RWPE1 (cell line): ENCODE data around the gene PAK1.

Experiments used
- CTCF ChIA-PET: fragments of 350-600 bp; sonication (Branson Sonifier 250); formaldehyde crosslinking; extraction: SDS; loops from one replicate; lab custom pipeline; 2021; lab: Yijun Ruan, JAX
- POLR2A ChIA-PET: fragments of 400-600 bp; formaldehyde crosslinking; extraction: SDS; loops from one replicate; lab custom pipeline; 2020; ENCODE audit warnings: antibody characterized with exemption; ENCODE audit not compliant: low non-redundant PET; lab: Yijun Ruan, JAX
- DNase-seq: peaks from one replicate; pipeline ENCODE4 v3.0.0; 2012; ENCODE audit warnings: low spot score
- H3K27ac ChIP-seq: fragments of 450-650 bp; 2 replicates; pipeline ENCODE4 v1.5.1; 2017
- CTCF ChIP-seq: fragments of 450-650 bp; conservative IDR thresholded peaks from 2 replicates; pipeline ENCODE4 v1.5.1; 2017; ENCODE audit warnings: low read depth, mild to moderate bottlenecking

PAK1 gene

GRCh38 chr11:77446911-77447629, 26.8 kb downstream of the PAK1 start:
- POLR2A ChIA-PET = no interaction called here
- no peak overlapping the region for H3K27ac ChIP-seq
- no peak for DNase-seq
- CTCF ChIA-PET = no interaction called here
- no peak for TF ChIP-seq CTCF

DNA sequence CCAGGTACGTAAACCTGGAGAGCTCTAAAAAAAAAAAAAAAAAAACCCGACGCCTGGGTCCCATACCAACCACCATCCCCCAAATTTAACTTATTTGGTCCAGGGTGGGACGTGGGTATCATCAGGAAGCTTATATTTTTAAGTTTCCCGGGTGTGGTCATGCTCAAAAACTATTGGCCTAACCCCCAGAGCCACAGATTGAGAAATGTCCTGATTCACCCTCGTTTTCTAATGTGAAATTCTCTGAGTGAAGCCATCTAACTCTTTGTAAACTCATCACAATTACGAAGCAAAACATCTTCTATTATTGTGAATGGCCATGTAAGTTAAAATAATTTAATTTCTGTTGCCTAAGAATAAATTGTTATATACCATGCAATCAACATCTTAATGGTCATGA, 29.6 kb downstream of the PAK1 start:
- DNase-seq = no peak
- no peak overlapping the region for H3K27ac ChIP-seq
- no peak for TF ChIP-seq CTCF
- ChIA-PET POLR2A (no interaction called here), CTCF (no interaction called here)

GRCh38 chr11:77442394-77443053, 31.4 kb downstream of the PAK1 start:
- CTCF ChIA-PET = no interaction called here
- no peak for DNase-seq
- no peak for TF ChIP-seq CTCF
- POLR2A ChIA-PET = no interaction called here
- H3K27ac ChIP-seq = no peak overlapping the region

- no peak for DNase-seq
- POLR2A ChIA-PET = no interaction called here
Observed at GRCh38 chr11:77441426-77441825, 32.5 kb downstream of the PAK1 start.

GRCh38 chr11:77440678-77441077, 33.2 kb downstream of the PAK1 start:
- ChIA-PET CTCF (no interaction called here), POLR2A (no interaction called here)
- DNase-seq = no peak
- TF ChIP-seq CTCF = no peak
- H3K27ac ChIP-seq = no peak overlapping the region

More at GRCh38 chr11:77441426-77441825, 32.5 kb downstream of the PAK1 start:
- no peak overlapping the region for H3K27ac ChIP-seq
- CTCF ChIA-PET = no interaction called here
- TF ChIP-seq CTCF = no peak

DNA sequence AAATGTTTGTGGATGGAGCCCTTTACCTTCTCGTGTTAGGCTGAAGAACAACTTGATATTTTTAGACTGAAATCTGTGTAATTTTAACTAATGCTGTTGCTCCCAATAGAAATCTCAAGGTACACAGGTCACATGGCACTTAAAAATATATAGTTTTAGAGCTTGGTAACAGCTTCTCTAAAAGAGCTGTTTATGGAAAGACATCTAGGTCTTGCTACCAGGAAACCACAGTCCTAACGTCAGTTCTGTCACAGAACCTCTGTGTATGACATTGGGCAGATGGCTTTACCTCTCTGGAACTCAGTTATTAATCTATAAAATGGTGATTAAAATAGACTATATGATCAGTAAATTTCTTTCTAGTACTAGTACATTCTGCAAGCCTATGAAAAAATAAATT, 35.4 kb downstream of the PAK1 start:
- no peak overlapping the region for H3K27ac ChIP-seq
- no peak for TF ChIP-seq CTCF
- ChIA-PET POLR2A (no interaction called here), CTCF (interaction anchor here (0.6 kb wide), 1 partner anchor 11 kb away, joined by 3 read pairs; no protein-coding TSS in a partner anchor)
- no peak for DNase-seq
